SJSA1 (cell line): Measurements from ENCODE around the gene MPC1. TPM values are rescaled to one million over a fixed set of nuclear protein-coding genes. Genes with fewer than 3 reads are reported as not detected.
"Not testable (repeated sequence)": the region's sequence is repeated elsewhere in the genome, so short reads cannot be mapped to it uniquely, and the experiment has no call there.

ENCODE experiments used
- DNase-seq, 2 experiments: peaks; one replicate each; pipeline ENCODE4 v3.0.0-alpha.2; 2015 to 2020; ENCODE audit warnings: low spot score in 2 of 2, low read depth in 1 of 2
- H3K27ac ChIP-seq: fragments of 250-450 bp; sonication (Bioruptor Pico); 2 replicates; pipeline ENCODE4 v1.5.1; 2020; ENCODE audit warnings: mild to moderate bottlenecking, moderate library complexity
- H3K27me3 ChIP-seq: fragments of 250-450 bp; sonication (Bioruptor Pico); replicated peaks from 2 replicates; pipeline ENCODE4 v1.5.1; 2020; ENCODE audit warnings: mild to moderate bottlenecking, moderate library complexity
- H3K36me3 ChIP-seq: fragments of 250-450 bp; sonication (Bioruptor Pico); 2 replicates; pipeline ENCODE4 v1.5.1; 2020; ENCODE audit warnings: mild to moderate bottlenecking
- H3K4me1 ChIP-seq: fragments of 250-450 bp; sonication (Bioruptor Pico); replicated peaks from 2 replicates; pipeline ENCODE4 v1.6.1; 2021; ENCODE audit warnings: mild to moderate bottlenecking
- H3K4me3 ChIP-seq: fragments of 250-450 bp; sonication (Bioruptor Pico); 2 replicates; pipeline ENCODE4 v1.5.1; 2020; ENCODE audit warnings: mild to moderate bottlenecking
- H3K9me3 ChIP-seq: fragments of 250-450 bp; sonication (Bioruptor Pico); replicated peaks from 2 replicates; pipeline ENCODE4 v1.5.1; 2020; ENCODE audit warnings: mild to moderate bottlenecking
- total RNA-seq: library from RNA; depleted of rRNA; stranded (reverse); fragments of >200 nt; shearing (Covaris generic); gene quantifications from 2 replicates; pipeline ENCODE4 v1.2.3, GENCODE V29; 2014

Gene MPC1
- total RNA-seq, 1 experiment from 2014 or later: 127 TPM

DNA sequence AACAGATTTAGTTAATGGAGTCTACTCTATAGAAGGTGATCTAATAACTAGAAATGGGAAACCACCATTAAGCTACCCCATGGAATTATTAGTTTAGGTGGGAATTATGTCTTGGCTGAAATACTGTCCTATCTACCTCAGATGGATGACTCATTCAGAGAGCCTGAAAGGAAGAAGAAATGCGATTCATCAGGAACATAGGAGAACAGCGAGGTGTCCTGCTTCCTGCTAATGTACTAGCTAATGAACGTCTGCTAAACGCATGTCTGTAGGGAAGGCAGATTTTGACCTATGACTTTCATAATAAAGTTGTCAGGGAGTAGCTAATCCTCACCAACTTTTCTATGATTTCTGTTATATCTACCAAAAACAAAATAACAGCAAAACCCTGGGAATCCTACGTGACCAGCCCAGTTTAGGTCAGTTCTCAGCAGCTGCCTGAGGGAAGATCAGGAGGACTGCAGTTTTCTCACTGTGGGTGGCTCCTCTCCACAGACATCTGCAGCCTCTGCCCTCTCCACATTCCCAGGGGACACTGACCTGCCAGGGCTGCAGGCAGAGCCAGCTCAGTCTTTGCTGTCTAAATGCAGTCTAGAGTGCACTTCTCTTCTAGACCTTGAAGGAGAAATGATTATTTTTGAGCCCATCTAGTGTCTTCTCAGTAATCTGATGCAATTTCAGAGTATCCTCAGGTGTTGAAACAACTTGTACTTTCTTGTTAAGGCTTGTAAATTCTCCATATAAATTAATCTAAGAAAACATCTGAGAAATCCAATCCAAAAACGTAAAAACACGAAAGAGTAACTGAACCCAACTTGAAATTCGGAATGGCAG, 22.3 kb downstream of the MPC1 start:
- peak; percentile 27 to 52 for DNase-seq
- H3K27me3 ChIP-seq: no peaks in the 10 kb centered on the region
- no peaks in the 10 kb centered on the region for H3K9me3 ChIP-seq
- peaks cover 13% of the 10 kb centered on the region for H3K36me3 ChIP-seq
- H3K4me1 ChIP-seq: peaks cover 27% of the 10 kb centered on the region
- no peak overlapping the region for H3K4me3 ChIP-seq
- no peak overlapping the region for H3K27ac ChIP-seq

DNA sequence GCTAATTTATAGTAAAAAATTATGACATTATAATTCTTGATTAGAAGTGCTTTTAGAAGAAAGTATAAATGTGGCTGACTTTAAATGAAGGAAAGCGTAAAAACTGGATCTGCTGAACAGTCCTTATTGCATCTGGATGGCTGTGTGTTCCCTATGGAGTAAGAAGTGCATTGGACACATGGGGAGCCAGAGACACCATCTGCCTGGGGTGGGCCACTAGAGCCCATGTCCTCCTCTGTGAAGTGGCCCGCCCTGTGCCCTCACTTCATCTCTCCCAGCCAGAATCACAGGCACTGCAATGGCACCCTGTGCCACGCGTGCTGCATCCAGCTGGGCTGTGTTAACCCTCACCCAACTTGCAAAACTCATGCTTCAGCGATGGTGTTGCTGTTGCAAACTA, 27.2 kb downstream of the MPC1 start:
- DNase-seq: no peak

DNA sequence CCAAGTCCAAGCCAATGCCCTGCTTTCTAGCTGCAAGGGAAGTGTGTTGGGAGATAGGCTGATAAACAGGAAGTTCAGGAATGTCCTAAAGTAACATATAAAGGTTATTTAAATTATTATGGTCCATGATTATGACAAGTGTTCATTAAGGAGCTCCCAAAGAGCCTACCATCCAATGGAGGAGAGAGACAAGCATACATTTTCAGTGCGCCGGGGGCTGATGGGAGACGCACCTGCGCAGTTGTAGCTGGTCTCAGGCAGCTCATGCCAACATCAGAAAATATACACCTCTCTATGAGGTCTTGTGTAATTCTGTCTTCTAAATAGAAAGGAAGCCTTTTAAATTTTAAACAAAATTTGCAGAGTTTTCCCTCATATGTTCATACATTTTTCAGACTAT, 27.8 kb downstream of the MPC1 start:
- H3K4me1 ChIP-seq: peaks cover under 1% of the 10 kb centered on the region
- H3K9me3 ChIP-seq: no peaks in the 10 kb centered on the region; the same call in none of the 2 replicates
- no peaks in the 10 kb centered on the region for H3K36me3 ChIP-seq
- no peaks in the 10 kb centered on the region for H3K27me3 ChIP-seq
- no peak overlapping the region for H3K27ac ChIP-seq
- no peak overlapping the region for H3K4me3 ChIP-seq
- DNase-seq: no peak

More for the DNA sequence above, 27.2 kb downstream of the MPC1 start:
- H3K9me3 ChIP-seq: no peaks in the 10 kb centered on the region; the same call in 1 of the 2 replicates
- H3K4me3 ChIP-seq: no peak overlapping the region
- peaks cover 7% of the 10 kb centered on the region for H3K4me1 ChIP-seq
- H3K36me3 ChIP-seq: no peaks in the 10 kb centered on the region
- no peak overlapping the region for H3K27ac ChIP-seq
- H3K27me3 ChIP-seq: no peaks in the 10 kb centered on the region

GRCh38 chr6:166354143-166354542, 28.6 kb downstream of the MPC1 start:
- Histone ChIP-seq H3K4me1 (no peaks in the 10 kb centered on the region; the same call in 1 of the 2 replicates), H3K36me3 (no peaks in the 10 kb centered on the region), H3K9me3 (no peaks in the 10 kb centered on the region; the same call in none of the 2 replicates), H3K27ac (no peak overlapping the region), H3K4me3 (no peak overlapping the region), H3K27me3 (no peaks in the 10 kb centered on the region)
- DNase-seq: no peak

DNA sequence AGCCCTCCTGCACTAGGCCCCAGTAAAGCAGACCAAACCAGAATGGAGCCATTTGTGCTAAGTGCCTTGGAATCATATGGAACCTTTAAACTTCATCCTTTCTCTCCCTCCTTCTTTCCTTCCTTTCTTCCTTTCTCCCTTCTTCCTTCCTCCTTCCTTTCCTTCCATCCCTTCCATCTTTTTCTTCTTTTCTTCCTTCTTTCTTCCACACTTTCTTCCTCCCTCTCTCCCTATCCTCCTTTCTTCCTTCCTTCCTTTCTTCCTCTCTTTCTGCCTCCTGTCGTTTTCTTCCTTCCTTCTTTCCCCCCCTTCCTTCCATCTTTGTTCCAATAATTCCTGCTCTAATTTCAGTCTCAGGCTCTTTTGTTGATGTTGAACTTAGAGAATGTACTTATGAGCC, 29.2 kb downstream of the MPC1 start:
- Histone ChIP-seq H3K36me3 (no peaks in the 10 kb centered on the region), H3K27me3 (no peaks in the 10 kb centered on the region), H3K4me1 (no peaks in the 10 kb centered on the region; the same call in 1 of the 2 replicates), H3K27ac (no peak overlapping the region), H3K4me3 (no peak overlapping the region), H3K9me3 (no peaks in the 10 kb centered on the region; the same call in none of the 2 replicates)
- DNase-seq: no peak

- H3K9me3 ChIP-seq: no peaks in the 10 kb centered on the region; the same call in none of the 2 replicates
- no peak overlapping the region for H3K27ac ChIP-seq
- H3K4me1 ChIP-seq: no peaks in the 10 kb centered on the region; the same call in 1 of the 2 replicates
- no peaks in the 10 kb centered on the region for H3K27me3 ChIP-seq
- no peak for DNase-seq
- no peak overlapping the region for H3K4me3 ChIP-seq
- no peaks in the 10 kb centered on the region for H3K36me3 ChIP-seq
These were observed 29.8 kb downstream of the MPC1 start for GRCh38 chr6:166352923-166353322.

GRCh38 chr6:166351715-166352285, 30.9 kb downstream of the MPC1 start:
- DNase-seq: no peak
- H3K4me1 ChIP-seq: no peaks in the 10 kb centered on the region; the same call in 1 of the 2 replicates
- no peak overlapping the region for H3K27ac ChIP-seq
- no peaks in the 10 kb centered on the region; the same call in none of the 2 replicates for H3K9me3 ChIP-seq
- no peaks in the 10 kb centered on the region for H3K27me3 ChIP-seq
- no peak overlapping the region for H3K4me3 ChIP-seq
- H3K36me3 ChIP-seq: no peaks in the 10 kb centered on the region

DNA sequence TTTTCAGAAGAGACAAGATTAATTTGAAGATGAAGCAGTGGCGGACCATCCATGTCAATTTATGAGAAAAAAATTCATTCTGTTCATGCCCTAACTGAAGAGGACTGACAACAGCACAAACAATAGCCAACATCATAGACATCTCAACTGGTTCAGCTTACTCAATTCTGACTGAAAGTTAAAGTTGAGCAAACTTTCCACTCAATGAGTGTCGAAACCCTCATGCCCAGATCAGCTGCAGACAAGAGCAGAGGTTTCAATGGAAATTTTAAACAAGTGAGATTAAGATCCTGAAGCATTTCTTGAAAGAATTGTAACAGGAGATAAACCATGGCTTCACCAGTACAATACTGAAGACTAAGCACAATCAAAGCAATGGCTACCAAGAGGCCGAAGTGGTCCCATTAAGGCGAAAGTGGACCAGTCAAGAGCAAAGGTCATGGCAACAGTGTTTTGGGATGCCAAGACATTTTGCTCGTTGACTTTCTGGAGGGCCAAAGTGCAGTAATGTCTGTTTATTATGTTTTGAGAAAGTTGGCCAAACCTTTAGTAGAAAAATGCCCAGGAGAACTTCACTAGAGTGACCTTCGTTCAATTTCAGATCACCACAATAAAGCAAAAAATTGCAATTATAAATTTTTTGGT, 34.3 kb downstream of the MPC1 start:
- H3K4me3 ChIP-seq: no peak overlapping the region

GRCh38 chr6:166346965-166347364, 35.8 kb downstream of the MPC1 start:
- no peaks in the 10 kb centered on the region; the same call in none of the 2 replicates for H3K9me3 ChIP-seq
- no peaks in the 10 kb centered on the region for H3K27me3 ChIP-seq
- peaks cover 6% of the 10 kb centered on the region for H3K4me1 ChIP-seq
- no peak overlapping the region for H3K4me3 ChIP-seq
- peaks cover 8% of the 10 kb centered on the region for H3K36me3 ChIP-seq
- no peak overlapping the region for H3K27ac ChIP-seq
- no peak for DNase-seq

More for the DNA sequence above, 34.3 kb downstream of the MPC1 start:
- Histone ChIP-seq H3K9me3 (no peaks in the 10 kb centered on the region; the same call in none of the 2 replicates), H3K36me3 (no peaks in the 10 kb centered on the region), H3K27me3 (no peaks in the 10 kb centered on the region), H3K27ac (no peak overlapping the region), H3K4me1 (no peaks in the 10 kb centered on the region; the same call in 1 of the 2 replicates)
- DNase-seq: no peak

DNA sequence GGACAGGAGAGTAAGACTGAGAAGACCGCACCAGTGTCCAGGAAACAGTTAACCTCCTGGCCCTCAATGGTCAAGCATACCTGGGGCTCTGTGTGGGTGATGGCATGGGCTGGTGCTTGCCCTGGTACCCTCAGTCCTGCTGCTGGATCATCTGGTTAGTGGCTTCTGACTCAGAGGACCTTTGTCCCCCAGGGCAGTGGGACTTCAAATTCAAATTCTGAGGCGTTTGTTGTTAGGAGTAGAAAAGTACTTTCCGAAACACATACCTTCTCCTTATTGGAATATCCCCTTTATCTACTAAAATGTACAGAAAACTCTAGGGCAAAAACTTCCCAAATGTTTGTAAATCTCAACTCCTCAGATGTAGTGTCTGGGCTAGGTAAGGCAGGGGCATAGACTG, 36.3 kb downstream of the MPC1 start:
- no peak for DNase-seq
- no peak overlapping the region for H3K4me3 ChIP-seq
- H3K36me3 ChIP-seq: peaks cover 10% of the 10 kb centered on the region
- H3K27ac ChIP-seq: no peak overlapping the region
- H3K27me3 ChIP-seq: no peaks in the 10 kb centered on the region
- no peaks in the 10 kb centered on the region; the same call in none of the 2 replicates for H3K9me3 ChIP-seq
- peaks cover 11% of the 10 kb centered on the region for H3K4me1 ChIP-seq

DNA sequence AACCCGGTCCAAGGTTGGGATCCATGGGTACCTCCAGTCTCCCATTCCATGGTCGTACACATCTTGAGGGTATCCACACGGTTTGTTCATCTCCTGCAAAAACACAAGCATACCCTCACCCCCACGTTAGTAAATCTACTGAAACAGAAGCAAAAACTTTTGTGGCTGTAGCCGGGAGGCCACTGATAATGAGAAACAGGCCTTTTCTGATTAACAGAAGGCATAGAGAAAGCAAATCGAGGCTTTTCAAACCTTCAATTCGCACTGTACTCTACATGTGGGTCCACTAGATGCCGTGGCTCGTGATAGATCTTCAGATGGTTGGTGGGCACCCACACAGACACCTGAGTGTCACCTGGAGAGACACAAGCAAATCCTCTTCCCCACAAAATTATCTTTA, 37.1 kb downstream of the MPC1 start:
- H3K27me3 ChIP-seq, H3K27ac ChIP-seq, DNase-seq, H3K9me3 ChIP-seq, H3K4me3 ChIP-seq: not testable (repeated sequence)
- Histone ChIP-seq H3K4me1 (peaks cover 14% of the 10 kb centered on the region), H3K36me3 (peaks cover 18% of the 10 kb centered on the region)

GRCh38 chr6:166344921-166345320, 37.8 kb downstream of the MPC1 start:
- not testable (repeated sequence) for H3K9me3 ChIP-seq, DNase-seq, H3K27me3 ChIP-seq, H3K4me3 ChIP-seq, H3K27ac ChIP-seq
- Histone ChIP-seq H3K4me1 (peaks cover 14% of the 10 kb centered on the region), H3K36me3 (peaks cover 26% of the 10 kb centered on the region)

DNA sequence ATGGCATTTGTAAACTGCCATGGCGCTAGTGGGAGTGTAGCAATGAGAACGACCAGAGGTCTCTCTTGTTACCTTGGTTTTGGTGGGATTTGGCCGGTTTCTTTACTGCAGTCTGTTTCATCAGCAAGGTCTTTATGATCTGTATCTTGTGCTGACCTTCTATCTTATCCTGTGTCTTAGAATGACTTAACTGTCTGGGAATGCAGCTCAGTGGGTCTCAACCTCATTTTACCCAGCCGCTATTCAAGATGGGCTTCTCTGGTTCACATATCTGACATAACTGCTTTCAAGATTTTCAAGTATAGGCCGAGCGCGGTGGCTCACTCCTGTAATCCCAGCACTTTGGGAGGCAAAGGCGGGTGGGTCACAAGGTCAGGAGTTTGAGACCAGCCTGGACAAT, 38.5 kb downstream of the MPC1 start:
- peaks cover 14% of the 10 kb centered on the region for H3K4me1 ChIP-seq
- no peak for DNase-seq
- H3K9me3 ChIP-seq: no peaks in the 10 kb centered on the region
- no peaks in the 10 kb centered on the region for H3K27me3 ChIP-seq
- no peak overlapping the region for H3K4me3 ChIP-seq
- peaks cover 30% of the 10 kb centered on the region for H3K36me3 ChIP-seq
- H3K27ac ChIP-seq: no peak overlapping the region

DNA sequence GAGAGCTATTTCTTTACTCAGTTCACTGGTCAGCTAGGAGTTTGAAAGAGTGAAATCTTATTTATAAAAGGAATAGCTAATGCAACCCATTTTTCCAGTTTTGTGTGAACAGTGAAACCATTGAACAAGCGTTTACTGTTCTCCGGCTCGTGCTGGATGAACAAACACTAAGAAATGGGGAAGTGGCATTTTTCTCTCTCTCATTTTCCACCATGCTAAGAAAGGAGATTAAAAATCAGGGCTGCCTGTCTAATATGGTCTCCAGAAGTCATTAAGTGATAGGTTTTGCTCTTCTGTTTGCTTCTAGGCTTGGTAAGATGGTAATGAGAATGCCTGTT, 39.6 kb downstream of the MPC1 start:
- Histone ChIP-seq H3K4me3 (peak overlapping the region; percentile 96), H3K4me1 (peaks cover 14% of the 10 kb centered on the region), H3K36me3 (peaks cover 34% of the 10 kb centered on the region), H3K9me3 (no peaks in the 10 kb centered on the region), H3K27ac (no peak overlapping the region), H3K27me3 (no peaks in the 10 kb centered on the region)
- DNase-seq: no peak
